LoVo (cell line): ENCODE measurements around the gene GRK2.
A peak's percentile ranks its signal among the peaks of the same experiment; 100 is the strongest.

Experiments
- DNase-seq: peaks from one replicate; pipeline ENCODE4 v3.0.0-alpha.2; 2016; ENCODE audit warnings: low spot score

The GRK2 gene

GRCh38 chr11:67254798-67255197 is 11.5 kb upstream of the GRK2 start:
- DNase-seq = no peak

GRCh38 chr11:67255353-67255752 is 10.9 kb upstream of the GRK2 start:
- no peak for DNase-seq

GRCh38 chr11:67255864-67256263 is 10.4 kb upstream of the GRK2 start:
- DNase-seq = no peak

GRCh38 chr11:67256477-67257135 is 9.7 kb upstream of the GRK2 start:
- DNase-seq = no peak

- DNase-seq = no peak
Measured at GRCh38 chr11:67260406-67260805, 5.9 kb upstream of the GRK2 start.

GRCh38 chr11:67260885-67261639 is 5.2 kb upstream of the GRK2 start:
- peak; percentile 51 for DNase-seq

- DNase-seq = no peak
Measured at GRCh38 chr11:67261640-67261945, 4.7 kb upstream of the GRK2 start.

- DNase-seq = no peak
Measured at GRCh38 chr11:67261946-67262681, 4.2 kb upstream of the GRK2 start.

- peak; percentile 81 for DNase-seq
Measured at GRCh38 chr11:67262731-67263675, 3.3 kb upstream of the GRK2 start.

- DNase-seq = no peak
Measured at GRCh38 chr11:67264260-67264659, 2.0 kb upstream of the GRK2 start.

GRCh38 chr11:67264877-67265632 is 1.2 kb upstream of the GRK2 start:
- DNase-seq = no peak

- DNase-seq = peak; percentile 72
Measured at GRCh38 chr11:67265633-67266448, 432 bp upstream of the GRK2 start.

- DNase-seq = no peak
Measured at GRCh38 chr11:67267188-67268080, 1.2 kb downstream of the GRK2 start.

GRCh38 chr11:67268081-67268961 is 2.0 kb downstream of the GRK2 start:
- DNase-seq = no peak

- DNase-seq = no peak
Measured at GRCh38 chr11:67268962-67269268, 2.6 kb downstream of the GRK2 start.

- DNase-seq = no peak
Measured at GRCh38 chr11:67269401-67270255, 3.4 kb downstream of the GRK2 start.
